ENCODE results near the gene CDC42EP1.
"Not testable (repeated sequence)": the region's sequence is repeated elsewhere in the genome, so short reads cannot be mapped to it uniquely, and the experiment has no call there.

CDC42EP1 gene

DNA sequence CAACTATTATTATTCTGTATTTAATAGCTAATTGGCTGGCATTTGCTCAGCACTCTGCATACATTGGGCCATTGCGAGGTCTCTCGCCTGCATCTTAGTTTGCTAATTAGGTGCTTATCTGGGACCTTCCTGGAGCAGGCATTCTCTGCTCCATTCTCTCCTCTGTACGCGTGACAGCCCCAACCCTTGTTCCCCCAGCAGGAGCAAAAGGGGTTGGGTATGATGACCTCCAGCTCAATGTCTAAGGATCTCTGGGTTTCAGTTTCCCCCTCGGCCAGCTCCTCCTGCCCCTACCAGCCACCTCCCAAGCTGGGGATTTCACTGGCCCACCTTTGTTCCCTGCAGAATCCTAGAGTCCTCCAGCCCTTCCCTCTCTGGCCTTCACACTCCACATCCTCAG, 29.4 kb downstream of the CDC42EP1 start:
- no peak for TF ChIP-seq CTCF (IDR thresholded peaks at IDR 0.05)
- intact Hi-C loops (cut with DNase I; ENCODE audit: low total_unique reads): no loop called here
- Histone ChIP-seq H3K9me3 (no peaks in the 10 kb centered on the region), H3K4me1 (peaks cover 0 to 9% (median 2%) of the 10 kb centered on the region in 4 donors), H3K4me3 (no peak overlapping the region), H3K27ac (no peak overlapping the region), H3K27me3 (peaks cover 0 to 26% of the 10 kb centered on the region in 2 donors), H3K36me3 (no peaks in the 10 kb centered on the region)
- DNase-seq: no peak

- DNase-seq; intact Hi-C loops (cut with DNase I; ENCODE audit: low total_unique reads); H3K4me1 ChIP-seq; H3K9me3 ChIP-seq; H3K27ac ChIP-seq; H3K4me3 ChIP-seq; H3K36me3 ChIP-seq: not testable (repeated sequence)
- H3K27me3 ChIP-seq: peaks cover 0 to 37% of the 10 kb centered on the region in 2 donors
Observed at GRCh38 chr22:37591081-37591480, 30.8 kb downstream of the CDC42EP1 start.

DNA sequence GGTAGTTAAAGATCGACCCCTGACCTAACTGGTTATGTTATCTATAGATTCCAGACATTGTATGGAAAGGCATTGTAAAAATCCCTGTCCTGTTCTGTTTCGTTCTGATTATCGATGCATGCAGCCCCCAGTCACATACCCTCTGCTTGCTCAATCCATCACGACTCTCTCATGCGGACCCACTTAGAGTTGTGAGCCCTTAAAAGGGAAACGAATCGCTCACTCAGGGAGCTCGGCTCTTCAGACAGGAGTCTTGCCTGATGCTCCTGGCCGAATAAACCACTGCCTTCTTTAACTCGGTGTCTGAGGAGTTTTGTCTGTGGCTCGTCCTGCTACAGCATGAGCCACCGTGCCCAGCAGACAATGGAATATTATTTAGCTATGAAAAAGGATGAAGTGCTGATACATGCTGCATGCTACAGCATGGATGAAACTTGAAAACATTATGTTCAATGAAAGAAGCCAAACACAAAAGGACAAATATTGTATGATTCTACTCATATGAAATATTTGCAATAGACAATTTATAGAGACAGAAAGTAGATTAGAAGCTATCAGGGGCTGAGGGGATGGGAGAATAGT, 31.6 kb downstream of the CDC42EP1 start:
- Histone ChIP-seq H3K27me3 (peaks cover 0 to 37% of the 10 kb centered on the region in 2 donors), H3K9me3 (no peaks in the 10 kb centered on the region), H3K4me3 (no peak overlapping the region), H3K4me1 (peaks cover 0 to 9% (median 2%) of the 10 kb centered on the region in 4 donors), H3K27ac (no peak overlapping the region), H3K36me3 (no peaks in the 10 kb centered on the region)
- no peak for TF ChIP-seq CTCF (IDR thresholded peaks at IDR 0.05)
- intact Hi-C loops (cut with DNase I; ENCODE audit: low total_unique reads): loop anchor here (2.0 kb wide), 1 partner anchor 53 kb away; no protein-coding TSS in a partner anchor
- no peak for DNase-seq

GRCh38 chr22:37594237-37594636, 34.0 kb downstream of the CDC42EP1 start:
- Histone ChIP-seq H3K27ac (no peak overlapping the region), H3K27me3 (peaks cover 0 to 24% of the 10 kb centered on the region in 2 donors), H3K4me1 (peaks cover 0 to 9% (median 2%) of the 10 kb centered on the region in 4 donors), H3K4me3 (no peak overlapping the region), H3K9me3 (no peaks in the 10 kb centered on the region), H3K36me3 (no peaks in the 10 kb centered on the region)
- intact Hi-C loops (cut with DNase I; ENCODE audit: low total_unique reads): no loop called here
- DNase-seq: no peak
- TF ChIP-seq CTCF (IDR thresholded peaks at IDR 0.05): no peak

GRCh38 chr22:37599153-37599552, 38.9 kb downstream of the CDC42EP1 start:
- H3K4me3 ChIP-seq: no peak overlapping the region
- DNase-seq: peak in 1 of 2 donors; percentile 58
- TF ChIP-seq CTCF (IDR thresholded peaks at IDR 0.05): no peak
- H3K27ac ChIP-seq: no peak overlapping the region
- intact Hi-C loops (cut with DNase I; ENCODE audit: low total_unique reads): no loop called here
- H3K27me3 ChIP-seq: peaks cover 0 to 52% of the 10 kb centered on the region in 2 donors
- H3K4me1 ChIP-seq: no peaks in the 10 kb centered on the region
- H3K9me3 ChIP-seq: no peaks in the 10 kb centered on the region
- H3K36me3 ChIP-seq: no peaks in the 10 kb centered on the region

GRCh38 chr22:37601203-37601539, 40.9 kb downstream of the CDC42EP1 start:
- intact Hi-C loops (cut with DNase I; ENCODE audit: low total_unique reads): no loop called here
- peaks cover 0 to 56% of the 10 kb centered on the region in 2 donors for H3K27me3 ChIP-seq
- H3K4me3 ChIP-seq: no peak overlapping the region
- H3K27ac ChIP-seq: no peak overlapping the region
- TF ChIP-seq CTCF (IDR thresholded peaks at IDR 0.05): no peak
- H3K4me1 ChIP-seq: no peaks in the 10 kb centered on the region
- no peaks in the 10 kb centered on the region for H3K9me3 ChIP-seq
- no peaks in the 10 kb centered on the region for H3K36me3 ChIP-seq
- no peak for DNase-seq

Measured in tibial artery (tissue), 4 donors.